H1 (cell line): Measurements from ENCODE around the gene XDH. TPM values are rescaled to one million over a fixed set of nuclear protein-coding genes. Genes with fewer than 3 reads are reported as not detected.

Experiments
- CTCF ChIA-PET: fragments of 300-600 bp; sonication (Branson Sonifier 250); formaldehyde crosslinking; loops from one replicate; lab custom pipeline; 2021; ENCODE audit not compliant: partially characterized antibody; lab: Charles Lee
- POLR2A ChIA-PET: fragments of 300-600 bp; sonication (Branson Sonifier 250); formaldehyde crosslinking; loops from one replicate; lab custom pipeline; 2021; ENCODE audit warnings: inconsistent platforms; ENCODE audit not compliant: partially characterized antibody; lab: Charles Lee
- DNase-seq, 2 experiments: peaks; one replicate each; pipeline versions ENCODE4 v3.0.0 to v3.0.0-alpha.2; 2010 to 2022; ENCODE audit warnings: low spot score in 2 of 2, low read depth in 1 of 2, mixed read lengths in 1 of 2
- FAIRE-seq: peaks from 2 replicates; lab custom pipeline; 2011; peaks lifted over from hg19 to GRCh38; lab: Jason Lieb, UNC
- H2AFZ ChIP-seq: 2 replicates; pipeline ENCODE4 v1.8.1; 2012; ENCODE audit warnings: low read length, inconsistent platforms
- H2AK5ac ChIP-seq: 2 replicates; pipeline ENCODE4 v1.6.1; 2013; ENCODE audit warnings: low read depth, low read length
- H2BK120ac ChIP-seq: replicated peaks from 2 replicates; pipeline ENCODE3; 2013; ENCODE audit warnings: low read depth, low read length, inconsistent platforms
- H2BK12ac ChIP-seq: 2 replicates; pipeline ENCODE4 v1.6.1; 2013; ENCODE audit warnings: low read depth, low read length
- H2BK15ac ChIP-seq: 2 replicates; pipeline ENCODE4 v1.6.1; 2013; ENCODE audit warnings: low read length
- H2BK20ac ChIP-seq: 2 replicates; pipeline ENCODE4 v1.6.1; 2013; ENCODE audit warnings: low read length
- H2BK5ac ChIP-seq: 2 replicates; pipeline ENCODE4 v1.6.1; 2013; ENCODE audit warnings: low read depth, low read length
- H3K14ac ChIP-seq: 2 replicates; pipeline ENCODE4 v1.6.1; 2013; ENCODE audit warnings: inconsistent platforms; ENCODE audit not compliant: insufficient read length
- H3K18ac ChIP-seq: 2 replicates; pipeline ENCODE4 v1.6.1; 2013; ENCODE audit warnings: low read length; ENCODE audit errors: extremely low read depth
- H3K23ac ChIP-seq: 2 replicates; pipeline ENCODE4 v1.6.1; 2013; ENCODE audit warnings: inconsistent platforms; ENCODE audit not compliant: insufficient read length
- H3K23me2 ChIP-seq: 2 replicates; pipeline ENCODE4 v1.6.1; 2013; ENCODE audit warnings: low read depth, low read length
- H3K27ac ChIP-seq: 2 replicates; pipeline ENCODE4 v1.6.1; 2011; ENCODE audit warnings: low read depth, low read length, inconsistent platforms
- H3K27me3 ChIP-seq, 4 experiments: replicated peaks in 1 of 4; 1 replicate in 1 of 4; 2 replicates in 3 of 4; pipeline versions ENCODE4 v1.6.1 to v1.8.1; 2011 to 2013; ENCODE audit warnings: low read length in 3 of 4, mild to moderate bottlenecking in 3 of 4, inconsistent platforms in 2 of 4, mixed read lengths in 2 of 4, moderate library complexity in 1 of 4; ENCODE audit not compliant: control insufficient read depth in 3 of 4, insufficient read depth in 3 of 4; ENCODE audit errors: extremely low read depth in 1 of 4
- H3K36me3 ChIP-seq, 4 experiments: 2 replicates each; pipeline versions ENCODE4 v1.6.1 to v1.8.1; 2011 to 2013; ENCODE audit warnings: mild to moderate bottlenecking in 4 of 4, low read length in 3 of 4, moderate library complexity in 2 of 4, control low read depth in 1 of 4, inconsistent platforms in 1 of 4; ENCODE audit not compliant: insufficient read depth in 4 of 4, control insufficient read depth in 2 of 4
- H3K4ac ChIP-seq: replicated peaks from 2 replicates; pipeline ENCODE3; 2013; ENCODE audit warnings: low read length, low read depth, mixed read lengths, inconsistent platforms; ENCODE audit not compliant: insufficient read length
- H3K4me1 ChIP-seq, 4 experiments: replicated peaks in 1 of 4; 1 replicate in 1 of 4; 2 replicates in 3 of 4; pipeline versions ENCODE4 v1.6.1 to v1.8.1; 2011 to 2013; ENCODE audit warnings: low read length in 3 of 4, inconsistent platforms in 2 of 4, mixed read lengths in 1 of 4; ENCODE audit not compliant: insufficient read depth in 4 of 4, control insufficient read depth in 3 of 4
- H3K4me2 ChIP-seq, 2 experiments: 2 replicates each; pipeline versions ENCODE4 v1.6.1 to v1.8.1; 2011 to 2013; ENCODE audit warnings: low read depth in 2 of 2, low read length in 2 of 2, control low read depth in 1 of 2, inconsistent platforms in 1 of 2, mild to moderate bottlenecking in 1 of 2; ENCODE audit not compliant: insufficient read depth in 1 of 2
- H3K4me3 ChIP-seq, 4 experiments: fragments of 200-600, 300-600 bp in 1 of 4; sonication (generic), shearing (Covaris generic), sonication (Bioruptor Twin) in 1 of 4; 2 replicates each; pipeline versions ENCODE4 v1.5.1 to v1.8.1; 2011 to 2016; ENCODE audit warnings: low read length in 4 of 4, low read depth in 3 of 4, control low read depth in 2 of 4, inconsistent platforms in 2 of 4, mild to moderate bottlenecking in 2 of 4, mixed read lengths in 1 of 4, moderate library complexity in 1 of 4; ENCODE audit not compliant: insufficient read depth in 2 of 4; ENCODE audit errors: extremely low read depth in 1 of 4
- H3K56ac ChIP-seq: replicated peaks from 2 replicates; pipeline ENCODE3; 2013; ENCODE audit warnings: low read depth, mild to moderate bottlenecking, mixed read lengths, low read length, inconsistent platforms; ENCODE audit not compliant: insufficient read length
- H3K79me1 ChIP-seq: 2 replicates; pipeline ENCODE4 v1.6.1; 2013; ENCODE audit warnings: low read depth, low read length, control low read depth
- H3K79me2 ChIP-seq, 2 experiments: 2 replicates each; pipeline versions ENCODE4 v1.6.1 to v1.8.1; 2012 to 2013; ENCODE audit warnings: low read length in 2 of 2, mild to moderate bottlenecking in 2 of 2, inconsistent platforms in 1 of 2; ENCODE audit not compliant: insufficient read depth in 2 of 2, control insufficient read depth in 1 of 2
- H3K9ac ChIP-seq, 4 experiments: replicated peaks in 1 of 4; 1 replicate in 1 of 4; 2 replicates in 3 of 4; pipeline versions ENCODE4 v1.6.1 to v1.8.1; 2011 to 2013; ENCODE audit warnings: low read depth in 3 of 4, low read length in 3 of 4, control low read depth in 2 of 4, mild to moderate bottlenecking in 2 of 4, moderate library complexity in 2 of 4, inconsistent platforms in 1 of 4; ENCODE audit errors: extremely low read depth in 1 of 4
- H3K9me3 ChIP-seq, 2 experiments: 2 replicates each; pipeline versions ENCODE4 v1.6.1 to v1.8.1; 2012 to 2013; ENCODE audit warnings: mild to moderate bottlenecking in 2 of 2, moderate library complexity in 2 of 2, control low read depth in 1 of 2, inconsistent platforms in 1 of 2, low read depth in 1 of 2, low read length in 1 of 2, mixed read lengths in 1 of 2; ENCODE audit not compliant: insufficient read depth in 2 of 2
- H4K20me1 ChIP-seq, 2 experiments: replicated peaks in 1 of 2; 2 replicates each; pipeline versions ENCODE3 to v1.8.1; 2011 to 2013; ENCODE audit warnings: inconsistent platforms in 2 of 2, low read length in 2 of 2, mild to moderate bottlenecking in 1 of 2; ENCODE audit not compliant: insufficient read depth in 2 of 2, control insufficient read depth in 1 of 2
- H4K5ac ChIP-seq: 2 replicates; pipeline ENCODE4 v1.6.1; 2013; ENCODE audit warnings: low read length, low read depth, mixed read lengths, inconsistent platforms; ENCODE audit not compliant: insufficient read length
- H4K8ac ChIP-seq: 2 replicates; pipeline ENCODE4 v1.8.0; 2013; ENCODE audit warnings: mild to moderate bottlenecking, moderate library complexity, low read length, inconsistent platforms; ENCODE audit not compliant: insufficient read depth; ENCODE audit errors: extremely low read depth
- H4K91ac ChIP-seq: replicated peaks from 2 replicates; pipeline ENCODE3; 2013; ENCODE audit warnings: low read length, mixed read lengths, inconsistent platforms; ENCODE audit not compliant: insufficient read length
- CTBP2 ChIP-seq: IDR thresholded peaks from 2 replicates; pipeline ENCODE4 v1.7.0; 2011; ENCODE audit warnings: borderline replicate concordance, mild to moderate bottlenecking, moderate library complexity, mixed read lengths, low read length; ENCODE audit not compliant: insufficient read depth, insufficient read length
- RFX5 ChIP-seq: IDR thresholded peaks from 2 replicates; pipeline ENCODE4 v1.6.1; 2011; ENCODE audit warnings: low read depth, low read length, improper control_type of control experiment, borderline replicate concordance
- SRF ChIP-seq: IDR thresholded peaks from 2 replicates; pipeline ENCODE4 v1.6.1; 2011; ENCODE audit warnings: mild to moderate bottlenecking, low read depth, low read length, moderate library complexity
- WGBS, 2 experiments: shearing (Covaris generic) in 1 of 2; methylation state at CpG; one replicate each; pipeline versions ENCODE4 v1.1.6 to v1.1.7; 2013 to 2015; ENCODE audit warnings: low lambda C conversion rate in 2 of 2, mixed read lengths in 2 of 2, inconsistent platforms in 1 of 2, low coverage in 1 of 2, missing lambda C conversion rate in 1 of 2; ENCODE audit not compliant: insufficient replicate concordance in 2 of 2, insufficient coverage in 1 of 2, insufficient read length in 1 of 2; ENCODE audit errors: extremely low coverage in 1 of 2, missing lambda C conversion rate in 1 of 2; 5-methylcytosine and 5-hydroxymethylcytosine counted together
- polyA plus RNA-seq, 7 experiments: library from polyadenylated mRNA; depleted of rRNA in 3 of 7; stranded (reverse) in 5 of 7; unstranded in 2 of 7; fragments of >200 nt in 5 of 7; fragments of 200-250 nt in 2 of 7; gene quantifications; 1 replicate in 5 of 7; 2 replicates in 1 of 7; 4 replicates in 1 of 7; pipeline versions ENCODE4 v1.2.1 to v1.2.3, GENCODE V29; 2011 to 2013; ENCODE audit warnings: missing spikeins in 2 of 7, mixed read lengths in 2 of 7
- total RNA-seq: library from RNA; stranded (reverse); fragmentation: NEBNext Ultra II Directional; extraction: Animal tissue kit (Norgen Biotek cat#: 25700); gene quantifications from 2 replicates; pipeline ENCODE4 v1.2.1, GENCODE V29; 2021

The XDH gene
- total and polyA plus RNA-seq, 2 of the 8 experiments (the other 6 are each of a cell fraction or from before 2014, with no cell fraction given) = 0.68 to 1.2 TPM

DNA sequence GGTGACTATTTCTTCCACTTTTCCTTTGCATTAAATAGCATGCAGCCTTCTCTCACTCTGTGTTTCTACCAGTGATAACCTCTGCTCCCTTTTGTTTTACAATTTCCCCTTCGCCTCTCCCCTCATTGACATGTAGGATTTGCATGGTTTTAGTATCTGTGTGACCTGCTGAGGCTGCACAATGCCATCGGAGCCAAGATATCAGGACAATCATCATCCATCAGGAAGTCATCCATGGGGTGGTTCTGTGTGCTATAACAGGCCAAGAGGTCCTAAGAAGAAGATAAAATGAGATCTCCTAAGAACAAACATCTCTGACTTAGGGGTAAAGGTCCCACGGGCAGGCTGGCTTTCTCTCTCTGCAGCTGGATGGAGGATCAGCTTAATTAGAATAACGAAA lies 115.0 kb downstream of the XDH start:
- TF ChIP-seq RFX5 = no peak
- TF ChIP-seq CTBP2 = no peak
- TF ChIP-seq SRF = no peak
- H2BK20ac ChIP-seq = no peak overlapping the region
- no peaks in the 10 kb centered on the region for H3K79me1 ChIP-seq
- peak overlapping the region; percentile 7 to 22; a peak in 2 of 4 replicates for H3K4me2 ChIP-seq
- H3K9ac ChIP-seq = no peak overlapping the region
- no peaks in the 10 kb centered on the region for H3K27me3 ChIP-seq
- H3K36me3 ChIP-seq = no peaks in the 10 kb centered on the region
- no peak overlapping the region for H2BK5ac ChIP-seq
- no peak overlapping the region for H2BK15ac ChIP-seq
- no peak overlapping the region for H2AK5ac ChIP-seq
- no peak overlapping the region for H4K91ac ChIP-seq
- H3K4me3 ChIP-seq = no peak overlapping the region
- H3K4me1 ChIP-seq = peaks cover 3 to 6% (median 5%) of the 10 kb centered on the region in 4 experiments
- no peaks in the 10 kb centered on the region for H3K9me3 ChIP-seq
- no peak overlapping the region for H3K27ac ChIP-seq
- peaks cover 2% of the 10 kb centered on the region; the same call in 1 of the 2 replicates for H3K23me2 ChIP-seq
- H3K23ac ChIP-seq = no peak overlapping the region
- H2AFZ ChIP-seq = no peak overlapping the region
- FAIRE-seq = no peak
- ChIA-PET CTCF (interaction anchor here (0.9 to 1.4 kb wide), 5 partner anchors 11 to 588 kb away, joined by 3 to 4 read pairs (median 3); no protein-coding TSS in a partner anchor), POLR2A (interaction anchor here (1.9 kb wide), 1 partner anchor 10 kb away, joined by 4 read pairs; no protein-coding TSS in a partner anchor)
- no peak overlapping the region for H3K56ac ChIP-seq
- no peak overlapping the region for H3K14ac ChIP-seq
- H4K8ac ChIP-seq = no peak overlapping the region
- 66% methylated on average over 4 of the region's 4 CpGs; no CpG with 5 or more reads in 1 of the 2 experiments for WGBS, 2 experiments
- H2BK12ac ChIP-seq = no peak overlapping the region
- no peaks in the 10 kb centered on the region for H4K20me1 ChIP-seq
- H3K18ac ChIP-seq = no peak overlapping the region
- H3K4ac ChIP-seq = no peak overlapping the region
- no peak for DNase-seq
- H3K79me2 ChIP-seq = no peaks in the 10 kb centered on the region
- no peak overlapping the region for H4K5ac ChIP-seq
- no peak overlapping the region for H2BK120ac ChIP-seq
